ENCODE results near the gene LGI4.

DNA sequence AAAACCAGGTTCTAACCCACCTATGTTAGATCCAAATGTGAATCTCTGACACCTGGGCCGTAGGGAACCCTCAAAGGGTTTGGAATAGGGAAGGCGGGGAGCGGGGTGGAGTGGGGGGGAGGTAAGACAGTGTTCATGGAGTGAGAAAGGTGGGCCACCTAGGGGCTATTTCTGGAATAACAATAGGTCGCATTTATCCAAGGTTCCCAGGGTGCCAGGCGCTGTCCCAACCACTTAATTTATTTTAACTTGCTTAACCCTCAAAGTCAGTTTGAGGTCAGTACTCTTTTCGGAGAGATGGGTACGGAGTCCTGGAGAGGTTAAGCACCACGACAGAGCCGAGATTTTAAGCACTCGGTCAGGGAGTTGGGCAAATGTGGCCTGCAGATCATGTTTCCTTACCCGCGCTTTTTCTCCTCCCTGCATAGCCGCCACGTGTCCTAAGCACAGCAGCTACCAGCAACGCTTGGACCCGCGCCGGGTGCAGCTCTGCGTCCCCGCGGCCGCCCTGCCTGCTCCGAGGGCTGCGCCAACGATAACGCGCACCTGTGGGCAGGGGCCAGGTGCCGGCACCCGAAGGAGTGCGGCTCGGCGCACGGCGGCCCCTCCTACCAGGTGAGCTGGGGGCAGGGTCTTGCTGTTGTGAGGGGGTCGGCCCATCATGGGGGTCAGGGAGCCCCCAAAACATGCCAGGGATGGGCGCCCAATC, 44.2 kb downstream of the LGI4 start:
- peak; percentile 43 to 59 (median 53) for TF ChIP-seq CTCF (IDR thresholded peaks at IDR 0.05)
- no peak for TF ChIP-seq POLR2A (IDR thresholded peaks at IDR 0.05)
